ENCODE results near the gene TEDC1. TPM values are rescaled to one million over a fixed set of nuclear protein-coding genes. Genes with fewer than 3 reads are reported as not detected.

TEDC1 gene
- total RNA-seq, 1 experiment from 2014 or later, result 30.3 TPM

- peaks cover 34% of the 10 kb centered on the region for H3K36me3 Mint-ChIP-seq (ENCODE audit: insufficient read depth, unreplicated experiment)
- peaks cover 6% of the 10 kb centered on the region; the same call in 1 of the 2 replicates for H3K4me1 ChIP-seq
- ChIA-PET CTCF (no interaction called here), POLR2A (no interaction called here)
- H3K9me3 ChIP-seq, result no peaks in the 10 kb centered on the region
- BruUV-seq (replicated peaks), result no TSS peak
- no peak overlapping the region for H3K4me3 ChIP-seq (ENCODE audit: low read depth, low read length)
- H3K4me3 Mint-ChIP-seq (ENCODE audit: unreplicated experiment), result no peak overlapping the region
- intact Hi-C loops (cut with micrococcal nuclease; ENCODE audit: unreplicated experiment), result no loop called here
- no peaks in the 10 kb centered on the region for H3K4me1 Mint-ChIP-seq (ENCODE audit: low read depth, unreplicated experiment)
- DNase-seq, result no peak
- H3K36me3 ChIP-seq (ENCODE audit: control insufficient read depth, insufficient read depth, low read length), result no peaks in the 10 kb centered on the region; the same call in none of the 2 replicates
- H3K27me3 ChIP-seq (replicated peaks; ENCODE audit: control insufficient read depth, insufficient read depth, low read length), result no peaks in the 10 kb centered on the region
- H3K27me3 Mint-ChIP-seq (ENCODE audit: insufficient read depth, unreplicated experiment), result no peaks in the 10 kb centered on the region
- no peaks in the 10 kb centered on the region for H3K9me3 Mint-ChIP-seq (ENCODE audit: unreplicated experiment)
- no peak overlapping the region for H3K27ac Mint-ChIP-seq (ENCODE audit: unreplicated experiment)
- TF ChIP-seq CTCF (IDR thresholded peaks at IDR 0.05; ENCODE audit: insufficient read depth in 1 of 2, low read depth in 1 of 2, low read length in 1 of 2, severe bottlenecking in 1 of 2, unreplicated experiment in 1 of 2), result no peak
Observed at GRCh38 chr14:105467249-105467941, 23.7 kb upstream of the TEDC1 start.

DNA sequence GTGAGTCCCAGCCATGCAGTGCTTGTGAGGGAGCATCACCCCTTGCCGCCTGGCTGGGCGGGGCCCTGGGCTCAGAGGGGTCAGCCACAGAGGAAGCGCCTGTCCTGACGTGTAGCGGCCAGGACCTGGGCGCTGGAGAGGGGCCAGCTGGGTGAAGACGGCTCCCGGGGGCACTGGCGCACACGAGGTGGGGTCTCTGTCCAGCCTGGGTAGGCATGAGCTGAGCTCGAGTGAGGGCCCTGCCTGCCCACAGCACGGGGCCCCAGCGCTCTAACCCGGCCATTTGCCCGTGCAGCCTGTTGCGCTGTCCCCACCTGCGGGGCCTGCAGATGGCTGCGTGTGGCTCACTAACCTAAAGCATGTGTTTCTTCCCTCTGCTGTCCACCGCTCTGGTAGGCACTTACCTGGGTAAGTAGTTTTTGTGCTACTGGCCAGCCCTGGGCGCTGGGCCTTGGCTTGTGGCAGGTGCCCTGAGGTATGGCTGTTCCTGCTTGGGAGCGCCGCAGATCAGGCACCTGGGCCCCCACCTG, 23.0 kb upstream of the TEDC1 start:
- H3K9me3 ChIP-seq, result no peaks in the 10 kb centered on the region
- H3K4me3 ChIP-seq (ENCODE audit: low read depth, low read length), result no peak overlapping the region
- intact Hi-C loops (cut with micrococcal nuclease; ENCODE audit: unreplicated experiment), result no loop called here
- BruUV-seq (replicated peaks), result no TSS peak
- H3K9me3 Mint-ChIP-seq (ENCODE audit: unreplicated experiment), result no peaks in the 10 kb centered on the region
- H3K36me3 ChIP-seq (ENCODE audit: control insufficient read depth, insufficient read depth, low read length), result no peaks in the 10 kb centered on the region; the same call in none of the 2 replicates
- H3K27ac Mint-ChIP-seq (ENCODE audit: unreplicated experiment), result no peak overlapping the region
- DNase-seq, result no peak
- no peak for TF ChIP-seq CTCF (IDR thresholded peaks at IDR 0.05; ENCODE audit: insufficient read depth in 1 of 2, low read depth in 1 of 2, low read length in 1 of 2, severe bottlenecking in 1 of 2, unreplicated experiment in 1 of 2)
- no peaks in the 10 kb centered on the region for H3K27me3 Mint-ChIP-seq (ENCODE audit: insufficient read depth, unreplicated experiment)
- H3K36me3 Mint-ChIP-seq (ENCODE audit: insufficient read depth, unreplicated experiment), result peaks cover 31% of the 10 kb centered on the region
- no peak overlapping the region for H3K4me3 Mint-ChIP-seq (ENCODE audit: unreplicated experiment)
- ChIA-PET CTCF (no interaction called here), POLR2A (no interaction called here)
- H3K27me3 ChIP-seq (replicated peaks; ENCODE audit: control insufficient read depth, insufficient read depth, low read length), result no peaks in the 10 kb centered on the region
- peaks cover 6% of the 10 kb centered on the region; the same call in 1 of the 2 replicates for H3K4me1 ChIP-seq
- no peaks in the 10 kb centered on the region for H3K4me1 Mint-ChIP-seq (ENCODE audit: low read depth, unreplicated experiment)

- H3K9me3 Mint-ChIP-seq (ENCODE audit: unreplicated experiment), result no peaks in the 10 kb centered on the region
- no peaks in the 10 kb centered on the region for H3K9me3 ChIP-seq
- H3K36me3 Mint-ChIP-seq (ENCODE audit: insufficient read depth, unreplicated experiment), result peaks cover 25% of the 10 kb centered on the region
- no peak overlapping the region for H3K27ac Mint-ChIP-seq (ENCODE audit: unreplicated experiment)
- no peak for TF ChIP-seq CTCF (IDR thresholded peaks at IDR 0.05; ENCODE audit: insufficient read depth in 1 of 2, low read depth in 1 of 2, low read length in 1 of 2, severe bottlenecking in 1 of 2, unreplicated experiment in 1 of 2)
- POLR2A ChIA-PET, result no interaction called here
- H3K27me3 ChIP-seq (replicated peaks; ENCODE audit: control insufficient read depth, insufficient read depth, low read length), result no peaks in the 10 kb centered on the region
- intact Hi-C loops (cut with micrococcal nuclease; ENCODE audit: unreplicated experiment), result no loop called here
- no peak overlapping the region for H3K4me3 ChIP-seq (ENCODE audit: low read depth, low read length)
- H3K4me1 ChIP-seq, result peaks cover 10% of the 10 kb centered on the region
- no peak overlapping the region for H3K4me3 Mint-ChIP-seq (ENCODE audit: unreplicated experiment)
- no peak for DNase-seq
- no peaks in the 10 kb centered on the region; the same call in none of the 2 replicates for H3K36me3 ChIP-seq (ENCODE audit: control insufficient read depth, insufficient read depth, low read length)
- H3K4me1 Mint-ChIP-seq (ENCODE audit: low read depth, unreplicated experiment), result no peaks in the 10 kb centered on the region
- no TSS peak for BruUV-seq (replicated peaks)
- H3K27me3 Mint-ChIP-seq (ENCODE audit: insufficient read depth, unreplicated experiment), result no peaks in the 10 kb centered on the region
- CTCF ChIA-PET, result no interaction called here
Observed at GRCh38 chr14:105468621-105469241, 22.3 kb upstream of the TEDC1 start.

Data from Caco-2 (cell line).